ENCODE results near the gene WWOX.

WWOX gene

GRCh38 chr16:78778101-78779004, 678.9 kb downstream of the WWOX start:
- in situ Hi-C loops (cut with MboI; ENCODE audit: low sequenced_read_pairs) = no loop called here

DNA sequence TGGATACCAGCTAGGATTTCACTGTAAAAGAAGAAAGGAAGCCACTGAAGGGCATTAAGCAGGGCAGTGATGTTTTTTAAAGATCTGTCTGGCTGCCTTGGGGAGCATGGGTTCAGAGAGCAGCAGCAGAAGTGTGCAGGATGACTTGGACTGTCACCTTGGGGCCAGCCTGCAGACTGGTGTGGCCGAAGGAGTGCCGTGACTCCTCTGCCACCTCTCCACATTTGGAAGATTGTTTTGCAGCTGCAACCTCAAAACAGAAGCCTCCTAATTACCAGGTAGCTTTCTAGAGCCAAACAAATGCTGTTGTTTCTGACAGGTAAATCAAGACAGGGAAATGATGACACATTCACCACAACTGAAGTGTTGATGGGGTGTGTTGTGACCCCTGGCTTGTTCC, 681.4 kb downstream of the WWOX start:
- in situ Hi-C loops (cut with MboI; ENCODE audit: low sequenced_read_pairs) = no loop called here

- in situ Hi-C loops (cut with MboI; ENCODE audit: low sequenced_read_pairs) = no loop called here
Observed at GRCh38 chr16:78782572-78782971, 683.1 kb downstream of the WWOX start.

DNA sequence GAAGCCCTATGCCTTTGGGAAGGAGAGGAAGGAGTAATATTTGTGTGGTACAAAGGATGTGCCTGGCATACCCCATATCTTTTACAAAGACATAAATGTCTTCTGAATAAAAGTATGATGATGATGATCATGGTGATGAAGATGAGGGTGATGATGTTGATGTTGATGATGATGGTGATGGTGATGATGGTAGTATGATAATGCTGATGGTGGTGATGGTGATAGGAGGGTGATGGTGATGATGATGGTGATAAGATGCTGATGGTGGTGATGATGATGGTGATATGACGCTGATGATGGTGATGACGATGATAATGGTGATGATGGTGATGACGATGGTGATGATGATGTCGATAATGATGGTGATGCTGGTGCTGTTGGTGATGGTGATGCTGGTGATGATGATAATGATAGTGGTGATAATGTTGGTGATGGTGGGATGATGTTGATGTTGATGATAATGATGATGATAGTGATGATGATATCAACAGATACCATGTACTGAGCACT, 684.2 kb downstream of the WWOX start:
- in situ Hi-C loops (cut with MboI; ENCODE audit: low sequenced_read_pairs) = no loop called here

DNA sequence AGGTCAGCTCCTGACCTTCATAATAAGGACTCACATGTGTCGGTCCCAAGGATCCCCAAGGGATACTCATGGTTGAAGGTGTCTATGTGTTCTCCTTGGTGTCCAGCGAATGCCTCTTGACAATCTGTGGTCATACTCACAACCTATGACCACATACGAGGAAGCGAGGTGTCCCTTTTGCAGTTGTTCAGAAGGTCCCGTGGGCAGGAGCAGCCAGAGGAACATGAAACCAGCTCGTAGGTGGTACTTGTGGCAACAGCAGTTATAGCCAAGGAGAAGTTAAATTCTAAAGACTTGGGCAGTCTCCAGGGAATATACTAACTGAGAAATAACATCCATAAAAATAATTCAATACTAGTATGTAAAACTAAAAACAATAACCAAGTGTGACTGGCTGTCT, 685.3 kb downstream of the WWOX start:
- in situ Hi-C loops (cut with MboI; ENCODE audit: low sequenced_read_pairs) = no loop called here

DNA sequence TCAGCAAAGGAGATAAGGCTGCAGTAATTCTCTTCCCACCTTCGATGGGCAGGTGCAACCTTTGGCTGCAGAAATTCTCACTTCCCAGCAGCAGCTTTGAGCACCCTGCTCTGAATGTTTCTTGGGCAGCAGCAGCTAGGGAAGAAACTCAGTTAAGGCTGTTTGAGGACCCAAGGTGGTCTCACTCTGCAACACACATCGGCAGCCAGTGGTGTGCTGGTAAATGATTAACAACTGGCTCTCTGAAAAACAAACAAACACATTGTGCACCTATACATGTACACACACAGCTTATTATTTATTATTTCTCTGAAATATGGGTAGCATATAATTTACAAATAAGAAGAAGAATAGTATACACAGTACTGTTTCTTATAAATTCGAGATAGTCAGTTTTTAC, 685.8 kb downstream of the WWOX start:
- in situ Hi-C loops (cut with MboI; ENCODE audit: low sequenced_read_pairs) = no loop called here

DNA sequence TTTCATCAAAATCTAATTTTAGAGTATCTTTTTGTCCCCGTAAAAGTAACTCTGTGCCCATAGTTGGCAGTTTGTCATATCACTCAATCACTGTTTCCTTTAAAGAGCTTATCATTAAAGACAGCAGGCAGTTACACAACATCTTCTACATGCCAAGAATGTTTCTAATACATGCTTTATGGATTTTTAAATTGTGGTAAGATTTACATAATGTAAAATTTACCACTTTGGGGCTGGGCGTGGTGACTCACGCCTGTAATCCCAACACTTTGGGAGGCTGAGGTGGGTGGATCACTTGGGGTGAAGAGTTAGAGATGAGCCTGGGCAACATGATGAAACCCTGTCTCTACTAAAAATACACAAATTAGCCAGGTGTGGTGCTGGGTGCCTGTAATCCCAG, 687.2 kb downstream of the WWOX start:
- in situ Hi-C loops (cut with MboI; ENCODE audit: low sequenced_read_pairs) = no loop called here

DNA sequence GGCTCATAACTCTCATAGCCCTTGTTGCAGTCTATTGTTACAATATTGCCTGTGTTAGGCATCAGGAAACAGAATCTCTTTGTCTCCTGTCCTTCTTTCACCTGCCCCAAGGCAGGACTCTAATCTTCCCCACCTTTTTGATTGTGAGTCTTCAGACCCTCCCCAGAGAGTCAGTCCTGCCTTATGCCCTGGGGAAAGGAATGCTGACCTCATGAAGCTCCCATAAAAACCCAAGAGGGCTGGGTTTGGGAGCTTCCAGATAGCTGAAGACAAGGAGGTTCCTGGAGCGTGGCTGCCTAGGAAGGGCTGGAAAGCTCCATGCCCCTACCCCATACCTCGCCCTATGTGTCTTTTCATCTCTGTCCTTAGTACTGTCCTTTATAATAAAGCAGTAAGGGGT, 688.8 kb downstream of the WWOX start:
- in situ Hi-C loops (cut with MboI; ENCODE audit: low sequenced_read_pairs) = no loop called here

- in situ Hi-C loops (cut with MboI; ENCODE audit: low sequenced_read_pairs) = no loop called here
Observed at GRCh38 chr16:78788696-78789095, 689.2 kb downstream of the WWOX start.

DNA sequence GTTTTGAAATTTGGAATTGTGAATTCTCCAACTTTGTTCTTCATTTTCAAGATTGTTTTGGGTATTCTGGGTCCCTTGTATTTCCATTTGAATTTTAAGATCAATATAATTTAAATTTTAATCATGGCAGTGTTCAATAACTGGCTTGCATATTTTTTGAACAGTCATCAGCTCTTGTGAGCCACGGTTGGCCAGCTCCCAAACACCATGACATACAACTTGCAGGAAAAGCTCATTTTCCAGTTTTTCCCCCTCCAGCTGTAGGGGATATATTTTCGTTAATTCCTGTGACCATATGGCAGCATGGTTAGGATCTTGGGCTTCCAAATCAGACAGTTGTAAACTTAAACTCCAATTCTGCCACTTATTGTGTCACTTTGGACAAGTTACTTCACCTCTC, 690.1 kb downstream of the WWOX start:
- in situ Hi-C loops (cut with MboI; ENCODE audit: low sequenced_read_pairs) = no loop called here

- in situ Hi-C loops (cut with MboI; ENCODE audit: low sequenced_read_pairs) = no loop called here
Observed at GRCh38 chr16:78791011-78791410, 691.6 kb downstream of the WWOX start.

GRCh38 chr16:78791926-78792325, 692.5 kb downstream of the WWOX start:
- in situ Hi-C loops (cut with MboI; ENCODE audit: low sequenced_read_pairs) = no loop called here

- in situ Hi-C loops (cut with MboI; ENCODE audit: low sequenced_read_pairs) = no loop called here
Observed at GRCh38 chr16:78792952-78793351, 693.5 kb downstream of the WWOX start.

- in situ Hi-C loops (cut with MboI; ENCODE audit: low sequenced_read_pairs) = no loop called here
Observed at GRCh38 chr16:78794581-78795250, 695.3 kb downstream of the WWOX start.

- in situ Hi-C loops (cut with MboI; ENCODE audit: low sequenced_read_pairs) = no loop called here
Observed at GRCh38 chr16:78795433-78795832, 696.0 kb downstream of the WWOX start.

DNA sequence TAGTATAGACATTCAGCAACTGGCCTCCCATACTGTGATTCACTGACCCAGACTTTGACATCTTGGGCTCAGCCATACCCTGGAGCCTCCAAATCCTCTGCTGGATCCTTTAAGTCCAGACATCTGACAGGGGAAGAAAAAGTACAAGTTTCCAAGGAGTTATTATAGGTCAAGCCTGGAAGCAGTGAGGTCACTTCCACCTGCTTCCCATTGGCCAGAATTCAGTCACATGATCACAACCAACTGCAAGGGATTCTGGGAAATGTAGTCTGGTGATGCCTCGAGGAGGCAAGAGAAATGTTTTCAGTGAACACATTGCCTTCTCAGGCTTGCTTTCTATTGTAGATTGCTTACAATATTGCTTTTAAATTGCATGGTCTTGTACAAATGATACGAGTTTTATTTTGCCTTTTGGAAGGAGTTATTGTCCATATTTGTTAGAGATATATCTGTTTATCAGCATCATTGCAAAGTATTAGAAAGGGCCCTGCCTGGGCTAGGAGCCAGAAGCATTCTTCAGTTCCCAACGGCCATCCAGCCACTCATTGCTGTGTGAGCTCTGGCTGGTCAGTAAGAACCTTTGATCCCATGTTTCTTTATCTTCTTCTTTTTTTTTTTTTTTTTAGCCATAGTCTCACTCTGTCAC, 696.9 kb downstream of the WWOX start:
- in situ Hi-C loops (cut with MboI; ENCODE audit: low sequenced_read_pairs) = no loop called here

- in situ Hi-C loops (cut with MboI; ENCODE audit: low sequenced_read_pairs) = no loop called here
Observed at GRCh38 chr16:78799429-78799828, 700.0 kb downstream of the WWOX start.

DNA sequence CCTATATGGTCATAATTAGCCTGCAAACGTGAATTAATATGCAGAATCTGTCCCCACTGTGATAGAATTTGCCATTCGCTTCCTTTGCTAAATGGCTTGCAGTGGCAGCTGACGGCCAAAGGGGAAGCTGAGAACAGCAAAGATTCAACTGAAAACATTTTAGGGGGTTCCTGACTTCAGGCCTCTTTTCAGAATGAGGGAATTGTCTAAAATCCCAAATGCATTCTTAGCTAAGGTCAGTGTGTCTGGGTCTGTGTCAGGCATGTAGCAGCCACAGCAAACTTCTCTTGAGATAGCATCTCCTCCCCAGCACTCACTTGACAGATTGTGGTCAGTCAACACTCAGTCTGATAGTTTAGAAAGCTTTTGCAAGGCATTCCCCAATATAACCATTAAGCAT, 701.1 kb downstream of the WWOX start:
- in situ Hi-C loops (cut with MboI; ENCODE audit: low sequenced_read_pairs) = no loop called here

GRCh38 chr16:78804058-78804735, 704.7 kb downstream of the WWOX start:
- in situ Hi-C loops (cut with MboI; ENCODE audit: low sequenced_read_pairs) = no loop called here

- in situ Hi-C loops (cut with MboI; ENCODE audit: low sequenced_read_pairs) = no loop called here
Observed at GRCh38 chr16:78805556-78805955, 706.1 kb downstream of the WWOX start.

GRCh38 chr16:78811247-78811646, 711.8 kb downstream of the WWOX start:
- in situ Hi-C loops (cut with MboI; ENCODE audit: low sequenced_read_pairs) = no loop called here

All from HL-60/S4 treated with retinoic acid at 250 ng/mL for 4 days and 3 days (cell line).